ENCODE results near the gene CSRP3.

- TF ChIP-seq, protein P1, sequence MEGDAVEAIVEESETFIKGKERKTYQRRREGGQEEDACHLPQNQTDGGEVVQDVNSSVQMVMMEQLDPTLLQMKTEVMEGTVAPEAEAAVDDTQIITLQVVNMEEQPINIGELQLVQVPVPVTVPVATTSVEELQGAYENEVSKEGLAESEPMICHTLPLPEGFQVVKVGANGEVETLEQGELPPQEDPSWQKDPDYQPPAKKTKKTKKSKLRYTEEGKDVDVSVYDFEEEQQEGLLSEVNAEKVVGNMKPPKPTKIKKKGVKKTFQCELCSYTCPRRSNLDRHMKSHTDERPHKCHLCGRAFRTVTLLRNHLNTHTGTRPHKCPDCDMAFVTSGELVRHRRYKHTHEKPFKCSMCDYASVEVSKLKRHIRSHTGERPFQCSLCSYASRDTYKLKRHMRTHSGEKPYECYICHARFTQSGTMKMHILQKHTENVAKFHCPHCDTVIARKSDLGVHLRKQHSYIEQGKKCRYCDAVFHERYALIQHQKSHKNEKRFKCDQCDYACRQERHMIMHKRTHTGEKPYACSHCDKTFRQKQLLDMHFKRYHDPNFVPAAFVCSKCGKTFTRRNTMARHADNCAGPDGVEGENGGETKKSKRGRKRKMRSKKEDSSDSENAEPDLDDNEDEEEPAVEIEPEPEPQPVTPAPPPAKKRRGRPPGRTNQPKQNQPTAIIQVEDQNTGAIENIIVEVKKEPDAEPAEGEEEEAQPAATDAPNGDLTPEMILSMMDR (IDR thresholded peaks at IDR 0.05): no peak
- TF ChIP-seq EP300 (IDR thresholded peaks at IDR 0.05) (no peak), POLR2A (IDR thresholded peaks at IDR 0.05) (no peak), POLR2AphosphoS5 (IDR thresholded peaks at IDR 0.05) (no peak)
These were observed 13.9 kb downstream of the CSRP3 start for GRCh38 chr11:19187833-19188258.

Measured in stomach (tissue), 4 donors.